HFF-Myc (cell line): Measurements from ENCODE around the gene SMAD5.

Source experiments
- DNase-seq: peaks from one replicate; pipeline ENCODE4 v3.0.0-alpha.2; 2011; ENCODE audit warnings: low read depth; ENCODE audit errors: extremely low read depth
- H3K4me3 ChIP-seq: replicated peaks from 2 replicates; pipeline ENCODE4 v1.5.1; 2011; ENCODE audit warnings: low read depth, mild to moderate bottlenecking, control low read depth, low read length
- TF ChIP-seq, protein P1 (sequence below): IDR thresholded peaks from 2 replicates; pipeline ENCODE4 v1.5.1; 2012; ENCODE audit warnings: mild to moderate bottlenecking, low read depth, low read length, control low read depth; ENCODE audit errors: missing control alignments

SMAD5 gene

DNA sequence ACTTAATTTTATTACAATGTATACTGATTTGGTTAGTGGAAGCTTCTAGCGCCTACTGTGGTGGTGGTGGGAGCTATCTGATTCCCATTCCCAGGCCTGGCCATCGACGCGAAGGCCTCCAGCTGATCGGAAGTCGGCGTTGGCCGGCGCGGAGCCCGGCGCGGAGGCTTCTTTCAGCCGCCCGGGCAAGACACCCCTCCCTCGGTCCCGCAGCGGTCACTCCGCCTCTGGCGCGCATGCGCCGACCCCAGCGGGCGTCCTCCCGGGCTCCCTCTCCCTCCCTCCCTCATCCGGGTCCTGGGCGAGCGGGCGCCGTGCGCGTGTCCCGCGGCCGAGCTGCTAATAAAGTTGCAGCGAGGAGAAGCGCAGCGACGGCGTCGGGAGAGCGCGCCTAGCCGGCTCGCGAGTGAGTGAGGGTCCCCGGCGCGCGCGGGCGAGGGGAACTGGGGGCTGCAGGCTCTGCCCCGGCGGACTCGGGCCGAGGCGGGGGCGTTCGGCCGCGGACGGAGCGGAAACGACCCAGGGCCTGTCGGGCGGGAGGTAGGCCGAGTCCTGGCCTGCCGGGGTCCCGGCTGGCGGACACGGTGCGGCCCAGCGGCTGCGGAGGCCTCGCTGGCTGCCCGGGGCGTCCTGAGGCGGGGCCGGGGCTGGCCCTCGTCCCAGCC is at the start of gene SMAD5:
SMAD5 (plus strand) TSS at position 289 of the 665 bp plus-strand sequence. CDS start 20,916 bp downstream, outside the sequence.
- peak within 1 kb of the TSS; percentile 91 for H3K4me3 ChIP-seq

DNA sequence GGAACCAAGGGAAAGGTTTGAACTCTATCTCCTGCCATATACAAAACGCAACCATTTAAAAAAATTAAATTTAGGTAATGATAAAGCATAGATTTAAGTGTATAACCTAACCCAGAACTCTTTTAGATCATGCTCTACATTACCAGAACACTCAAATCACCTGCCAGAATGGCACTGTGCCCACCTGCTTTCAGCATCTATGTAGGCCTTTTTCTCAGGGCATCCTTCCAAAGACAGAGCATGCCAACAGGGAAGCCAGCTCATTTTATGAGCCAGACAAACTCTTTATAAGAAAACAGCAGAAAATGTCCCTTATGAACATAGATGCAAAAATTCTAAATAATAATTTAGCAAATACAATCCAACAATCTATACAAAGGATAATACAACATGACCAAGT is 47.9 kb upstream of the SMAD5 start:
- H3K4me3 ChIP-seq = no peak overlapping the region
- no peak for DNase-seq
- TF ChIP-seq, protein P1, sequence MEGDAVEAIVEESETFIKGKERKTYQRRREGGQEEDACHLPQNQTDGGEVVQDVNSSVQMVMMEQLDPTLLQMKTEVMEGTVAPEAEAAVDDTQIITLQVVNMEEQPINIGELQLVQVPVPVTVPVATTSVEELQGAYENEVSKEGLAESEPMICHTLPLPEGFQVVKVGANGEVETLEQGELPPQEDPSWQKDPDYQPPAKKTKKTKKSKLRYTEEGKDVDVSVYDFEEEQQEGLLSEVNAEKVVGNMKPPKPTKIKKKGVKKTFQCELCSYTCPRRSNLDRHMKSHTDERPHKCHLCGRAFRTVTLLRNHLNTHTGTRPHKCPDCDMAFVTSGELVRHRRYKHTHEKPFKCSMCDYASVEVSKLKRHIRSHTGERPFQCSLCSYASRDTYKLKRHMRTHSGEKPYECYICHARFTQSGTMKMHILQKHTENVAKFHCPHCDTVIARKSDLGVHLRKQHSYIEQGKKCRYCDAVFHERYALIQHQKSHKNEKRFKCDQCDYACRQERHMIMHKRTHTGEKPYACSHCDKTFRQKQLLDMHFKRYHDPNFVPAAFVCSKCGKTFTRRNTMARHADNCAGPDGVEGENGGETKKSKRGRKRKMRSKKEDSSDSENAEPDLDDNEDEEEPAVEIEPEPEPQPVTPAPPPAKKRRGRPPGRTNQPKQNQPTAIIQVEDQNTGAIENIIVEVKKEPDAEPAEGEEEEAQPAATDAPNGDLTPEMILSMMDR = no peak

More for the DNA sequence above, at the start of gene SMAD5:
- peak; percentile 77 for DNase-seq
- TF ChIP-seq, protein P1 = no peak

DNA sequence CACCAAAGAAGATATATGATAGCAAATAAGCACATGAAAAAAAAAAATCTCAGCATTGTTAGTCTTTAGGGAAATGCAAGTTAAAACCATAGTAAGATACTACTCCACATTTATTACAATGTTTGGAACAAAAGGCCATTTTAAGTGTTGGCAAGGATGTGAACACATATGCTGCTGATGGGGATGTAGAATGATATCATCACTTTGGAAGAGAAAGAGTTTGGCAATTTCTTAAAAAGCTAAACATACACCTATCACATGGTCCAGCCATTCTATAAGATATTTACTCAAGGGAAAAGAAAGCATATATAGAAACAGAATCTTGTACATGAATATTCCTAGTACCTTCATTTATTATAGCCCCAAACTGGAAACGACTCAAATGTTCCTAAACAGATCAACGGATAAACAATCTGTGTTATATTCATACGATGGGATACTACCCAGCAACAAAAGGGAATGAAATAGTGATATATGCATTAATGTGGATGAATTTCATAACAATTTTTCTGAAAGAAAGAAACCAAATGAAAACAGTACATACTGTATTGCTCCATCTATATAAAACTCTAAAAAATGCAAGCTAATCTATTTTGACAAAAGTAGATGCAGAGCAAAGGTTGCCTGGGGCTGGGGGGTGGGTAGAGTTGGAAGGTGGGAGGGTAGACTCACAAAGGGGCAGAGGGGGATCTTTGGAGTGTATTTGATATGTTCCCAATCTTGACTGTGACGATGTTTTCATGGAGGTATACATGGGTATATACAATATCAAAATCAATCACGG is 45.7 kb upstream of the SMAD5 start:
- no peak for DNase-seq
- TF ChIP-seq, protein P1 = no peak
- H3K4me3 ChIP-seq = no peak overlapping the region

DNA sequence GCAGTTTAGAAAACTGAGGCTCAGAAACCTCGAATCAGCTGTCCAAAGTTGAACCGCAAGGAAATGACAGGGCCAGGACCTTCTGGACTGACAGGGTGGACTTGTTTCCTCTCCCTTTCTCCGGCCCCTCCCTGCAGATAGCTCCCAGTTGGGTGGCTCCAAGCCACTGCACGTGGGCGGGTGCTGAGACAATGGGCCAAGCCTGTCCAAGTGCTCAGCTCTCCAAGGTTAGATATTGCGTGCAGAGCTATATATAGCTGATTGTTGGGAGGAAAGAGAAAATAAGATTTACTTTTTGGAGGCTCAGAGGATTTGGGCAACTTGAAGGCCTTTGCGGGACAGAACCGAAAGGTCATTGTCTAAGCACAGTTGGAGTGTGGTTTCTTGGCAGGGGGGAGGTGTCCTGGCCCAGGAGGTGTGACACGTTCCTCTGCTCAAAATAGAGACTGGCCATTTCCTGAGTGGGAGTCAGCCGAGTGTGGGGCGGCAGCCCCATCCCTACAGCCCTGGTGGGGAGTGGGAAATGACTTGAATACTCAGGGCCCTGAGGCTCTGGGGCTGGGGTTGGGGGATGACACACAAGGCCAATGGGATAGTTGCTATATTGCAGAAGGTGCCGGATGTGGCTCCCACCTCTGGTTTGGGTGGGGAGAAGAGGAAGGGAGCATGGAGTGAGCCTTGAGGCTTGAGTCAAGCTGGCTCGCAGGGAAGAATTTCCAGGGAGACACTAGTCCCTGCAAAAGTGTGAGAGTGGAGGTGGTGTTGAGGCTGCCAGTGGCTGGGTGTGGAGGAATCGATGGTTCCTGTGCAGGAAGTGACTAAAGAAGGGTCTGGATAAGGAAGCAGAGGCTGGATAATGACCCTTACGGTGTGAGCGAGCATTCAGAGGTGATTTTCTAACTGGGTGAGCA is 44.4 kb upstream of the SMAD5 start:
- TF ChIP-seq, protein P1 = no peak
- H3K4me3 ChIP-seq = no peak overlapping the region
- no peak for DNase-seq

DNA sequence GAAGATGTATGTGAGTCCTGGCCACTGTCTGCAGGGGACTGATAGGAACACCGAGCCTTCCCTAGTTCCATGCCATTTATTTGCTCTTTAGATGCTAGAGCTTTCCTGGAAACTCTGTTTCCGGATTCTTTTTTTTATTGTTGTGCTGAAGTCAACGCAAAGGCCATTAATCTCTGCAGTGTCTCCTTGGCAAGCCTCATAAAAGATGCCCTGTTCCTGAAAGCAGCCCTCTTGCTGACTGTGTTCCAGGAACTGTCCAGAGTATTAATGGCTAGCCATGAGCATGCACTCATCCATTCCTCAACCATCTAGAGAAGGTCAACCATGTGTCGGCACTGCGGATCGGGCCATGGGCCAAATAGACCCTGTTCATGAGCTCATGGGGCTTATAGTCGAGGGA is 42.9 kb upstream of the SMAD5 start:
- H3K4me3 ChIP-seq = no peak overlapping the region
- DNase-seq = no peak
- TF ChIP-seq, protein P1 = no peak

DNA sequence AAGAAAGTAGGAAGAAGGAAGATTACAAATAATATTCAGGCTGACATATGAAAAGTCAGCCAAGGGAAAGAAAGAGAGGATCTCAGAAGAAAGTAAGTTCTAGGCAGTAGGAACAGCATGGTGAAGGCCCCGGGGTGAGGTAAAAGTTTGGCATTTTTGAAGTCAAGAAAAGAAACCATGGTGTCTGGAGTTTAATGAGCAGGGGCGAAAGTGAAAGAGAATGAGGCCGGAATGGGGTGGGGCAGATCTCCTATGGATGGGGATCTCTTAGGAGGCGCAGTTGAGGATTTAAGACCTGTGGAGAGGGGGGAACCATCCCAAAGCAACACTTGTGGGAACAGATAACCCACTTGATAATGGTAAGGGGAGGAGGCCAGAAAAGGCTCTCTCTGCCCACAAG is 42.3 kb upstream of the SMAD5 start:
- H3K4me3 ChIP-seq = no peak overlapping the region
- TF ChIP-seq, protein P1 = no peak
- DNase-seq = no peak
